GM23248 (cell line): ENCODE results near the gene ETV7.

ENCODE experiments used
- EZH2 ChIP-seq: fragments of 200-600 bp; sonication (generic); IDR thresholded peaks from 2 replicates; pipeline ENCODE4 v1.6.1; 2018; ENCODE audit warnings: antibody characterized with exemption, mild to moderate bottlenecking; ENCODE audit not compliant: insufficient read depth, poor library complexity, severe bottlenecking
- EZH2phosphoT487 ChIP-seq: fragments of 200-600 bp; sonication (generic); IDR thresholded peaks from 2 replicates; pipeline ENCODE4 v1.6.1; 2018; ENCODE audit warnings: antibody characterized with exemption, moderate library complexity, mild to moderate bottlenecking, low read depth; ENCODE audit not compliant: insufficient read depth

- TF ChIP-seq EZH2 (no peak), EZH2phosphoT487 (no peak)
Measured at GRCh38 chr6:36430351-36430750, 42.9 kb upstream of the ETV7 start.
